ENCODE data around the gene RHOA.
A peak's percentile ranks its signal among the peaks of the same experiment; 100 is the strongest.

RHOA gene

GRCh38 chr3:49413338-49413734, 1.6 kb upstream of the RHOA start:
- peak overlapping the region; percentile 84 for H3K4me3 ChIP-seq (ENCODE audit: low read depth, low read length)
- TF ChIP-seq POLR2A (IDR thresholded peaks at IDR 0.05; ENCODE audit: extremely low read depth, insufficient read length) (no peak), MYC (IDR thresholded peaks at IDR 0.05; ENCODE audit: low read depth, low read length) (no peak), MAX (IDR thresholded peaks at IDR 0.05; ENCODE audit: low read depth, low read length) (no peak), CTCF (IDR thresholded peaks at IDR 0.05; ENCODE audit: low read depth, low read length) (no peak)
- no peak for DNase-seq (ENCODE audit: low read depth)

- no peak for TF ChIP-seq MYC (IDR thresholded peaks at IDR 0.05; ENCODE audit: low read depth, low read length)
- TF ChIP-seq MAX (IDR thresholded peaks at IDR 0.05; ENCODE audit: low read depth, low read length): no peak
- TF ChIP-seq CTCF (IDR thresholded peaks at IDR 0.05; ENCODE audit: low read depth, low read length): no peak
- no peak for TF ChIP-seq POLR2A (IDR thresholded peaks at IDR 0.05; ENCODE audit: extremely low read depth, insufficient read length)
- peak overlapping the region; percentile 84 for H3K4me3 ChIP-seq (ENCODE audit: low read depth, low read length)
- DNase-seq (ENCODE audit: low read depth): no peak
Measured at GRCh38 chr3:49412632-49413337, 1.0 kb upstream of the RHOA start.

GRCh38 chr3:49411535-49411967, 225 bp downstream of the RHOA start:
- peak overlapping the region; percentile 100 for H3K4me3 ChIP-seq (ENCODE audit: low read depth, low read length)
- TF ChIP-seq CTCF (IDR thresholded peaks at IDR 0.05; ENCODE audit: low read depth, low read length) (no peak), POLR2A (IDR thresholded peaks at IDR 0.05; ENCODE audit: extremely low read depth, insufficient read length) (no peak), MYC (IDR thresholded peaks at IDR 0.05; ENCODE audit: low read depth, low read length) (no peak), MAX (IDR thresholded peaks at IDR 0.05; ENCODE audit: low read depth, low read length) (no peak)
- DNase-seq (ENCODE audit: low read depth): peak; percentile 74

- TF ChIP-seq MAX (IDR thresholded peaks at IDR 0.05; ENCODE audit: low read depth, low read length): no peak
- TF ChIP-seq POLR2A (IDR thresholded peaks at IDR 0.05; ENCODE audit: extremely low read depth, insufficient read length): no peak
- no peak for TF ChIP-seq MYC (IDR thresholded peaks at IDR 0.05; ENCODE audit: low read depth, low read length)
- TF ChIP-seq CTCF (IDR thresholded peaks at IDR 0.05; ENCODE audit: low read depth, low read length): no peak
- no peak for DNase-seq (ENCODE audit: low read depth)
- peak overlapping the region; percentile 100 for H3K4me3 ChIP-seq (ENCODE audit: low read depth, low read length)
Measured at GRCh38 chr3:49410846-49411534, 786 bp downstream of the RHOA start.

GRCh38 chr3:49410066-49410845, 1.5 kb downstream of the RHOA start:
- TF ChIP-seq CTCF (IDR thresholded peaks at IDR 0.05; ENCODE audit: low read depth, low read length) (no peak), MAX (IDR thresholded peaks at IDR 0.05; ENCODE audit: low read depth, low read length) (no peak), MYC (IDR thresholded peaks at IDR 0.05; ENCODE audit: low read depth, low read length) (no peak), POLR2A (IDR thresholded peaks at IDR 0.05; ENCODE audit: extremely low read depth, insufficient read length) (no peak)
- DNase-seq (ENCODE audit: low read depth): no peak

More at GRCh38 chr3:49410066-49410845, 1.5 kb downstream of the RHOA start:
- H3K4me3 ChIP-seq (ENCODE audit: low read depth, low read length): peak overlapping the region; percentile 100
